Activated T-cell treated with anti-CD3 and anti-CD28 coated beads for 48 hours (primary cell): ENCODE measurements around the gene CCNB1.
"Not testable (repeated sequence)": the region's sequence is repeated elsewhere in the genome, so short reads cannot be mapped to it uniquely, and the experiment has no call there.

Experiments
- DNase-seq: peaks from one replicate; pipeline ENCODE4 v3.0.0-alpha.2; 2020; ENCODE audit warnings: low read depth

Gene CCNB1

DNA sequence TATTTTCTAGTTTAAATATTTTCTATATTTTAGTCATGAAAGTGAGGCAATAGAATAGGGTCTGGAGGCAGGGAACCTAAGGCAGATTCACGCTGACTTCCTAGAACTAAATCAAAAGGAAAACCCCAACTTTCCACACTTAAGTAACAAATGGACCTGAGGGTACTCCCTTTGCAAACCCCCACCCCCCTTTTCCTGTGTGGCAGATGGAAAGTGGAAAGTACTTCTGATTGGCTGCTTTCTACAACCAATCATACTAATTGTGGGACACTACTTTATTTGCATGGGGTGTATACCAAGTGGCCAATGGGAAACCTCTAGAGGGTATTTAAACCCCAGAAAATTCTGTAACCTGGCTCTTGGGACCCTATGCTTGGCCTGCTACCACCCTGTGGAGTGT is 17.7 kb downstream of the CCNB1 start:
- DNase-seq: no peak

DNA sequence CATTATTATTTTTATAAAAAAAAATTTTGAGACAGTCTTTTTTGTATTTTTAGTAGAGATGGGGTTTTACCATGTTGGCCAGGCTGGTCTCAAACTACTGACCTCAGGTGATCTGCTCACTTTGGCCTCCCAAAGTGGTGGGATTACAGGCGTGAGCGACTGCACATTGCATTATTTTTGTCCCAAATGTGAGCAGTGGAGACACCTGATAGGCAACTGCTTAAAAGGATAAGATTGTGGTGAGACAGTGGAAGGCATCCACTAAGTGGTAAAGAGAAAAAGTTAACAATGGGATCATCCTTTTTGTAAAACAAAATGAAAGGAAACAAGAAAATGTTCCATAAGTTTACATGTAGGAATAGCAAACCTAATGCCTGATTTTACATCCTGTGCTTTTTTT is 20.4 kb downstream of the CCNB1 start:
- DNase-seq: no peak

GRCh38 chr5:69188811-69189161 is 21.8 kb downstream of the CCNB1 start:
- no peak for DNase-seq

DNA sequence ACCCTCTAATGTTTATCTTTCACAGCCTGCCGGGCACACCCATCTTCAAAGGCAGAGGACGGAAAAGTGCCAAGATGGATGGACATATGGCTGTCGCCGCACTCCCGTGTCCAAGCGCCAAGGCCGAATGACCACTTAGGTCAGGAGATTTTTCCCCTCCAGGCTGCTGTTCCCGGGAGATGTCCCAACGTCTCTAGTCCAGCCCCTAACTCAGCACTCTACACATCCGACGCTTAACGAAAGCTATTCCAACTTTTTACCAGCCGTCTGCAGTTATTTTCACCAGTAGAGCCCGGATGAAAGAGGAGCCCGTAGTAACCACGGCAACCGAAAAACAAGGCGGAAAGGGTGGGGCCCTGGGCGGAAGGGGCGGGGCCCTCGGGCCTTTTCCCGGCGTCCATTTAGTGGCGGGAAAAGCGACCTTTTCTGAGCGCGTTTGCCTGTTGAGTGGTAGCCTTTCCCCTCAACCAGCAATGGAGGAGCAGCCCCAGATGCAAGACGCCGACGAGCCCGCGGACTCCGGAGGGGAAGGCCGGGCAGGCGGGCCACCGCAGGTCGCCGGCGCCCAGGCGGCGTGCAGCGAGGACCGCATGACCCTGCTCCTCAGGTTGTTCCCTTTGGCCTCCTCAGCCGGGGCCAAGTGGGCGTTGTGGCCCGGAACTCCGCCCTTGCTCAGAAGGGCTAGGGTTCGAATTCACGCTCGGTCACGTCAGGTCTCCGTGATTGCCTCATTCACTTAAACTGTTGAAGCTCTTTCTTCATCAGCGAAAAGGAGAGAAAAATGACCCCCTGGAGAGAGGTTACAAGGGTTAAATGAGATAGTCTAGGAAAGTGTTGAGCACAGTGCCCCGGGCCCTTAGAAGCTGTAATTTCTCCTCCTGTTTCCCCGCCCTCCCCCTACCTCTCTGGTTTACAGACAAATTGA is 22.5 kb downstream of the CCNB1 start, which contains the start of gene CENPH:
Gene CENPH (plus strand): TSS at position 422 of the 925 bp plus-strand sequence. CDS start 52 bp downstream, at position 474.
- peak; percentile 91 for DNase-seq

GRCh38 chr5:69202497-69202896 is 35.5 kb downstream of the CCNB1 start:
- DNase-seq: no peak

DNA sequence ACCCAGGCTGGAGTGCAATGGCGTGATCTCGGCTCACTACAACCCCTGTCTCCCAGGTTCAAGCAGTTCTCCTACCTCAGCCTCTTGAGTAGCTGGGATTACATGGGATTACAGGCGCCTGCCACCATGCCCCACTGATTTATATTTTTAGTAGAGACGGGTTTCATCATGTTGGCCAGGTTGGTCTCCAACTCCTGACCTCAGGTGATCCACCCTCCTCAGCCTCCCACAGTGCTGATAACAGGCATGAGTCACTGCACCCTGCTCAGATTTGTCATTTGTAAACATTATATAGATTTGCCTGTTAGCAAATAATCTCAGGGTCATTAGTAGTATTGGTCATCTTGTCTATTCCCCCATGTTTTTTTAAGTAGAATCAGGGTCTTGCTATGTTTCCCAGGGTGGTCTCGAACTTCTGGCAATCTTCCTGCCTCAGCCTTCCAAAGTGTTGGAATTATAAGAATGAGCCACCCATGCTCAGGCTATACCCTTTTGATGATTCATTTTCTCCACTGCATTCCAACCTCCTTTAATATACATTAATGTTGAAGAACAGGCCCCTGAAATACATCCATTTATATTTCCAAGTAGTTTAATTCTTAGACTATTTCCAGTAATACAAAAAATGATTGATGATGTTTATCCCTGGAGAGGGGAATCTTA is 39.7 kb downstream of the CCNB1 start:
- DNase-seq: no peak

- no peak for DNase-seq
Measured at GRCh38 chr5:69209602-69210001, 42.7 kb downstream of the CCNB1 start.

DNA sequence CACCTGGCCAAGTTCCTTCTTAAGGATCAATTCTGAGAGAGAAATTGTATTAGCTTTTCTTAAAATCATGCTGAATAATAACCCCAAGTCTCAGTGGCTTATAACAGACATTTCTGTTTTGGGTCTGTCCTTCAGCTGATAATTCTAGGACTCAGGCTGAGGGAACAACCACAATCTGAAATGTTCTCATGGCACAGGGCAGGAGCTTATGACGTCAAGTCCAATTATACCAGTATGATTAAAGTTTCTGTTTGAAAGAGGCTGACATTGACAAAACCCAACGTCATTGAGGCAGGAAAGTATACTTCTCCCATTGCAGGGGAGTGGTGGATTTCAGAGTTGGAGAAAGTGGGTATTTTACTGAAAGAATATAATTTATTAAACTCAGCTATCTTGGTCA is 44.2 kb downstream of the CCNB1 start:
- no peak for DNase-seq

DNA sequence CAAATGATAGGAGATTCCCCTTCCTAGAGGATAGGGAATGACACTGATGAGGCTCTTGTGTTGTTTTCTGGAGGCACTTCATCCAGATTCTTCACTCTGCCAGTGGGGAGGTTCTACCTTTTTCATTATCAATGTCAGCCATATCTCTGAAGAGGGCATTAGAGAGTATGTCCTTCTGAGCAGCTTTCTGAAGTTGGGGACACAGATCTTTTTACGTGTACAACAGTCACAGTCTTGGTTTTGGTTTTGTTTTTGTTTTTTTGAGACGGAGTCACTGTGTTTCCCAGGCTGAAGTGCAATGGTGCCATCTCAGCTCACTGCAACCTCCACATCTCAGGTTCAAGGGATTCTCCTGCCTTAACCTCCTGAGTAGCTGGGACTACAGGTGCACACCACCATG is 45.1 kb downstream of the CCNB1 start:
- DNase-seq: no peak

GRCh38 chr5:69213513-69214215 is 46.7 kb downstream of the CCNB1 start:
- DNase-seq: no peak

GRCh38 chr5:69217151-69217511 is 50.2 kb downstream of the CCNB1 start:
- DNase-seq: no peak

GRCh38 chr5:69217548-69218526 is 50.9 kb downstream of the CCNB1 start:
- peak; percentile 92 for DNase-seq

- DNase-seq: no peak
Measured at GRCh38 chr5:69219939-69220338, 53.0 kb downstream of the CCNB1 start.

- DNase-seq: not testable (repeated sequence)
Measured at GRCh38 chr5:69220371-69220770, 53.4 kb downstream of the CCNB1 start.

- DNase-seq: not testable (repeated sequence)
Measured at GRCh38 chr5:69220833-69221232, 53.9 kb downstream of the CCNB1 start.

GRCh38 chr5:69224520-69224919 is 57.6 kb downstream of the CCNB1 start:
- DNase-seq: no peak

DNA sequence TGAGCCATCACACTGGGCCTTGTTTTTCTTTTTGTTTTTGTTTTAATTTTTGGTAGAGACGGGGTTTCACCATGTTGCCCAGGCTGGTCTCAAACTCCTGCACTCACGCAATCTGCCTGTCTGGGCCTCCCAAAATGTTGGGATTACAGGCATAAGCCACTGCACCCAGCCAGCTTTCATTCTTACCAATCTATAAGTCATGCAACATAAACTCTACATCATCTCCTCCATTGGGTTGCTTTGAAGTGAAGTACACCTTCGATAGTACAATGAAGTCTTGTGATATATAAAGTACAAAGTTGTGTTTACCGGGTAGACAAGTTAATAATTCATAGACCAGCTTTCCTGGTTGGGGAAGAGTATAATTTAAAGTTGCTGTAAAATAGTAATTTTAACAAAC is 58.9 kb downstream of the CCNB1 start:
- no peak for DNase-seq
